ENCODE results near the gene DPYSL3.

Gene DPYSL3

DNA sequence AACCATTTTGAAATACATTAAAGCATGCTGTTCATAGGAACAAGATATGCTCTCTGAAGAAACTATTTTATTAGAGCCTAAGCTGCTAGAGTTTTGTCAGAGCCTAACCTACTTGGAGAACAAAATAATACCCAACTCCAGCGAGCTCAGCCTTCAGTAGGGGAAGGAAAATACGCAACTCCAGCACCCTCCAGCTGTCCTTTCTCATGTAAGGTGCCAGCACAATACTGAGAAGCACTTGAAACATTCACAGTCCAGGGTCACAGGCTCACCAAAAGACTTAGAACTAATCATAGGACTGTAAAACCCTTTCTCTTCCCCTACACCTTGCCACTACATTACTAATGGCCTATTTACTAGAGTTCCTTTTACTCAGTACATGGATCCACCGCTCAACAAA lies 18.9 kb downstream of the DPYSL3 start:
- no peak for DNase-seq
- Mint-ChIP-seq H3K27me3 (peaks cover 10% of the 10 kb centered on the region), H3K4me1 (ENCODE audit: low read depth) (no peaks in the 10 kb centered on the region), H3K4me3 (no peak overlapping the region), H3K36me3 (ENCODE audit: low read depth) (no peaks in the 10 kb centered on the region), H3K9me3 (no peaks in the 10 kb centered on the region), H3K27ac (no peak overlapping the region)

- no peak for DNase-seq
- no peaks in the 10 kb centered on the region for H3K36me3 Mint-ChIP-seq (ENCODE audit: low read depth)
These were observed 22.7 kb downstream of the DPYSL3 start for GRCh38 chr5:147487031-147487750.

GRCh38 chr5:147485814-147486213 lies 24.1 kb downstream of the DPYSL3 start:
- Mint-ChIP-seq H3K9me3 (no peaks in the 10 kb centered on the region), H3K4me3 (no peak overlapping the region), H3K36me3 (ENCODE audit: low read depth) (no peaks in the 10 kb centered on the region), H3K27ac (no peak overlapping the region), H3K27me3 (peaks cover 14% of the 10 kb centered on the region), H3K4me1 (ENCODE audit: low read depth) (no peaks in the 10 kb centered on the region)
- no peak for DNase-seq

More at GRCh38 chr5:147487031-147487750, 22.7 kb downstream of the DPYSL3 start:
- no peaks in the 10 kb centered on the region for H3K9me3 Mint-ChIP-seq
- H3K4me1 Mint-ChIP-seq (ENCODE audit: low read depth) = no peaks in the 10 kb centered on the region
- H3K27ac Mint-ChIP-seq = no peak overlapping the region
- no peak overlapping the region for H3K4me3 Mint-ChIP-seq
- peaks cover 14% of the 10 kb centered on the region for H3K27me3 Mint-ChIP-seq

DNA sequence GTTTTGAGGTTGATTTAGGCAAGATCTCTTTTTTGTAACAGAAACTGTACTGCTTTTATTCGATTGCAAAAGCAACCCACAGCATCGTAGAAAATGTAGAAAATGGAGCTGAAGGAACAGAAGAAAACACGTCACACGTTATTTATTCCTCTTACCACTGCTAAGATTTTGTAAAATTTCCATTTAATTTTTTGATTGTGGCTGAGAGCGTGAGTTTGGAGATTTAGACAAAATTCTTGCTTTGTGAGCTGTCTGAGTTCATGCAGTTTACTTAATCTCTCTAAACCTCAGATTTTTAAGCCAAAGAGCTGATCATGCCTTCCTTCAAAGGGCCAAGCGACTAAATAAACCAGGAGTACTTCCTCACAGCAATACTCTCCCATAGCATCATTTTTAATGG lies 24.8 kb downstream of the DPYSL3 start:
- no peak overlapping the region for H3K4me3 Mint-ChIP-seq
- H3K9me3 Mint-ChIP-seq = no peaks in the 10 kb centered on the region
- H3K27me3 Mint-ChIP-seq = peaks cover 14% of the 10 kb centered on the region
- no peaks in the 10 kb centered on the region for H3K4me1 Mint-ChIP-seq (ENCODE audit: low read depth)
- H3K27ac Mint-ChIP-seq = no peak overlapping the region
- no peaks in the 10 kb centered on the region for H3K36me3 Mint-ChIP-seq (ENCODE audit: low read depth)
- no peak for DNase-seq

GRCh38 chr5:147484708-147485020 lies 25.2 kb downstream of the DPYSL3 start:
- DNase-seq = no peak
- Mint-ChIP-seq H3K9me3 (no peaks in the 10 kb centered on the region), H3K4me3 (no peak overlapping the region), H3K27ac (no peak overlapping the region), H3K4me1 (ENCODE audit: low read depth) (no peaks in the 10 kb centered on the region), H3K36me3 (ENCODE audit: low read depth) (no peaks in the 10 kb centered on the region), H3K27me3 (peaks cover 14% of the 10 kb centered on the region)

DNA sequence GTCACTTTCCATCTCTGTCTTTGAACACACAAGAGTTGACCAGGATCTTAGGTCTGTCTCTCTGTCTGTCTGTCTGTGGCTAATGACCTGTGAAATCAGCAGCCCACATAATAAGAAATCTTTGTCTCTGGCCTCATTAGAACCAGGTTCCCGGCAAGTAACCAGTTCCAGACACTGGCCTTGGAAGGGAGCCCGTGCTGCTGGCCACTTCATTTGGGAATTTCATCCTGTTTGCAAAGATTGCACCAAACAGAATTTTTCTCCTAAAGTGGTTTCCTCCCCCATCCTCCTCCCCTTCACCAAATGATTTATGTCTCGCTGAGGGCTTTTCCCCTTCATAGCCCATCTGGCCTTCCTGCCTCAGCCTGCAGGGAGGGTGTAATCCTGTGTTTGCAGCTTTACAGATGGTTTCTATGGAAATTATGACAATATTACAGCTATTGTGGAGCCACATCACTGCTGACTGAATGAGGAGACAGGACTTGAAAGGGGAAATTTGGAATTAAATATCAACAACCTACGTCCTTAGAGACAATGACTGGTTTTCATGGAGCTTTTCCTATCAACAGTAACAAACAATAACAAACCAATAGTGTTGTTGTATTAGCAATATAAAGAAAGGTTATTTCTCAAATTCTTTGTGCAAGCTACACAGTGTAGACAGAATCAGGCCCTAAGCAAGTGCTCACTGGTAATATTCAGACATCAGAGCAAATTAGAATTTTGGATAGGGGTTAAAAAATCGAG lies 25.7 kb downstream of the DPYSL3 start:
- H3K9me3 Mint-ChIP-seq = no peaks in the 10 kb centered on the region
- H3K4me3 Mint-ChIP-seq = no peak overlapping the region
- no peak for DNase-seq
- no peaks in the 10 kb centered on the region for H3K4me1 Mint-ChIP-seq (ENCODE audit: low read depth)
- H3K36me3 Mint-ChIP-seq (ENCODE audit: low read depth) = no peaks in the 10 kb centered on the region
- peaks cover 16% of the 10 kb centered on the region for H3K27me3 Mint-ChIP-seq
- H3K27ac Mint-ChIP-seq = no peak overlapping the region

GRCh38 chr5:147483188-147483790 lies 26.6 kb downstream of the DPYSL3 start:
- no peak for DNase-seq
- Mint-ChIP-seq H3K27me3 (peaks cover 17% of the 10 kb centered on the region), H3K27ac (no peak overlapping the region)

DNA sequence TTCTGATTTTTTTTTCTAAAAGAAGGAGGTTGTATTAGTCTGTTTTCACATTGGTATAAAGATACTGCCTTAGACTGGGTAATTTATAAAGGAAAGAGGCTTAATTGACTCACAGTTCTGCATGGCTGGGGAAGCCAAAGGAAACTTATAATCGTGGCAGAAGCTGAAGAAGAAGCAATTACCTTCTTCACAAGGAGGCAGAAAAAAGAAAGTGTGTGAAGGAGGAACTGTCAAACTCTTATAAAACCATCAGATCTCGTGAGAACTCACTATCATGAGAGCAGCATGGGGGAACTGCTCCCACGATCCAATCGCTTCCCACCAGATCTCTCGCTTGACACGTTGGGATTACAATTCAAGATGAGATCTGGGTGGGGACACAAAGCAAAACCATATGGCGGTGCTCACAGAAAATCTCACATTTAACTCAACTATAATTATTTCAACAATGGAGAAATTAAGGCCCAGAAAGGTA lies 27.1 kb downstream of the DPYSL3 start:
- Mint-ChIP-seq H3K9me3 (no peaks in the 10 kb centered on the region), H3K27me3 (peaks cover 20% of the 10 kb centered on the region), H3K27ac (no peak overlapping the region), H3K4me1 (ENCODE audit: low read depth) (no peaks in the 10 kb centered on the region), H3K36me3 (ENCODE audit: low read depth) (no peaks in the 10 kb centered on the region), H3K4me3 (no peak overlapping the region)
- DNase-seq = no peak

More at GRCh38 chr5:147483188-147483790, 26.6 kb downstream of the DPYSL3 start:
- no peaks in the 10 kb centered on the region for H3K9me3 Mint-ChIP-seq
- no peaks in the 10 kb centered on the region for H3K36me3 Mint-ChIP-seq (ENCODE audit: low read depth)
- no peak overlapping the region for H3K4me3 Mint-ChIP-seq
- no peaks in the 10 kb centered on the region for H3K4me1 Mint-ChIP-seq (ENCODE audit: low read depth)

GRCh38 chr5:147481874-147482705 lies 27.8 kb downstream of the DPYSL3 start:
- Mint-ChIP-seq H3K36me3 (ENCODE audit: low read depth) (no peaks in the 10 kb centered on the region), H3K27ac (no peak overlapping the region)
- no peak for DNase-seq

DNA sequence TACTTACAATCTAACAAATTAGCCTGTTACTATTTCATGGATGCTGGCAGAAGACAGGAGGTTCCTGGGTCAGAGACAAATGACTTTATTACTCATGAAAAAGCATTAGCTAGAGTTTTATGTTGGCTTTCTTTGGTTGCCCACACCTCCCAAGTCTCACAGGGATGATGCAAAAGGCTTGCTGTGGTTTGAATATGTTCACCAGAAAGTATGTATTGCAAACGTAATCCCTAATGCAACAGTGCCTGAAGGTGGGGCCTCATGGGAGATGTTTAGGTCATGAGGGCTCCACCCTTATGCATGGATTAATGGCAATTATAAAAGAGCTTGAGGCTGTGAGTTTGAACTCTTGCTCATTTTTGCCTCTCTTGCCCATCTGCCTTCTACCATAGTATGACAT lies 28.5 kb downstream of the DPYSL3 start:
- H3K27me3 Mint-ChIP-seq = peaks cover 23% of the 10 kb centered on the region

More at GRCh38 chr5:147481874-147482705, 27.8 kb downstream of the DPYSL3 start:
- Mint-ChIP-seq H3K27me3 (peaks cover 24% of the 10 kb centered on the region), H3K4me3 (no peak overlapping the region), H3K9me3 (no peaks in the 10 kb centered on the region), H3K4me1 (ENCODE audit: low read depth) (no peaks in the 10 kb centered on the region)

DNA sequence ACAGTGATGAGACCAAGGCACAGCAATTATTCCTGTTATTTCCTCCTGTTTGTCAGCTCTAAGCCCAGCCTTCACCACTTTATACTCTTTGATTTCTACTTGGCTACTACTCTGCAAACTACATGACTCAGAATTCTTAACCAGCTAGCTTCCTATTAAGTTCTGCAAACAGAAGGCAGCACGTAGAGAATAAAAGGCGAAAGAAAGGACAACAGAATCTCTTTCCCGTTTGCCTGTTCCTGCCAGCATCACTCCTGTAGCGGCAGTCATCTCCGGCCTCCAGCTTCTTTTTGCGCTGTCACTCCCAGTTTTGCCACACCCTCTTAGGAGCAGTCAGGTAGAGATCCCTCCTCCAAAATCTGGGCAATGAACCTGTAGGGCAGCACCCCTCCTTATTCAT lies 29.9 kb downstream of the DPYSL3 start:
- DNase-seq = no peak
- peaks cover 23% of the 10 kb centered on the region for H3K27me3 Mint-ChIP-seq

More for the DNA sequence above, 28.5 kb downstream of the DPYSL3 start:
- Mint-ChIP-seq H3K27ac (no peak overlapping the region), H3K4me1 (ENCODE audit: low read depth) (no peaks in the 10 kb centered on the region), H3K9me3 (no peaks in the 10 kb centered on the region), H3K36me3 (ENCODE audit: low read depth) (no peaks in the 10 kb centered on the region), H3K4me3 (no peak overlapping the region)
- no peak for DNase-seq

GRCh38 chr5:147479444-147479843 lies 30.4 kb downstream of the DPYSL3 start:
- no peaks in the 10 kb centered on the region for H3K4me1 Mint-ChIP-seq (ENCODE audit: low read depth)
- H3K9me3 Mint-ChIP-seq = no peaks in the 10 kb centered on the region
- H3K27ac Mint-ChIP-seq = no peak overlapping the region
- no peaks in the 10 kb centered on the region for H3K36me3 Mint-ChIP-seq (ENCODE audit: low read depth)
- H3K27me3 Mint-ChIP-seq = peaks cover 23% of the 10 kb centered on the region
- no peak for DNase-seq
- no peak overlapping the region for H3K4me3 Mint-ChIP-seq

More for the DNA sequence above, 29.9 kb downstream of the DPYSL3 start:
- no peaks in the 10 kb centered on the region for H3K4me1 Mint-ChIP-seq (ENCODE audit: low read depth)
- no peaks in the 10 kb centered on the region for H3K9me3 Mint-ChIP-seq
- H3K4me3 Mint-ChIP-seq = no peak overlapping the region
- H3K27ac Mint-ChIP-seq = no peak overlapping the region
- H3K36me3 Mint-ChIP-seq (ENCODE audit: low read depth) = no peaks in the 10 kb centered on the region

DNA sequence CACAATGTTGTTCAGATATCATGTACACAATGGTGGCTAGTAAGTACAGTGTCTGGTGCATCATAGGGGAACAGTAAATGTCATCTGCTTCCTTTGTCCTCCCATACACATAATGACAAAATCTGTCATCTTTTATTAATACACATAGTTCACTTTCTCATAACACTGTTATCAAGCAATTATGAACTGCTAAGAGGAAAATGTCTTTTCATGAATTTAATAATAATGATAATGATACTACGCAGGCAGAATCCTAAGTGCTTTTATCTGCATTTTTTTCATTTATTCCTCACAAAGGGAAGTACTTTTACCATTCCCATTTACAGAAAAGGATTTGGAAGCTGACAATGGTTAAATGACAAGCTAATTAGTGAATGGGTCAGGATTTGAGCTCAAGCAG lies 35.7 kb downstream of the DPYSL3 start:
- Mint-ChIP-seq H3K9me3 (no peaks in the 10 kb centered on the region), H3K4me1 (ENCODE audit: low read depth) (no peaks in the 10 kb centered on the region), H3K36me3 (ENCODE audit: low read depth) (no peaks in the 10 kb centered on the region), H3K4me3 (no peak overlapping the region), H3K27me3 (peaks cover 19% of the 10 kb centered on the region), H3K27ac (no peak overlapping the region)
- no peak for DNase-seq
